Activated T-cell treated with anti-CD3 and anti-CD28 coated beads, Interleukin-2, amount 50 U/mL, for 72 hours (primary cell): Measurements from ENCODE around the gene ARHGAP45. TPM values are rescaled to one million over a fixed set of nuclear protein-coding genes. Genes with fewer than 3 reads are reported as not detected.
A peak's percentile ranks its signal among the peaks of the same experiment; 100 is the strongest.

ENCODE experiments used
- ATAC-seq, 2 donors: fragments of 150-1000 bp; cut with Tn5 transposase; replicated peaks in 1 of 2; 2 replicates each; pipeline ENCODE4 v1.10.0; 2021; ENCODE audit warnings: moderate library complexity in 2 of 2, mild to moderate bottlenecking in 1 of 2
- DNase-seq, 2 donors: peaks; one replicate each; pipeline ENCODE4 v3.0.0; 2021 to 2022; ENCODE audit warnings: mixed read lengths in 1 of 2
- H3K27ac Mint-ChIP-seq: one replicate; pipeline ENCODE4 v1.8.0; 2022; ENCODE audit warnings: mild to moderate bottlenecking, moderate library complexity, mixed read lengths
- H3K27me3 Mint-ChIP-seq: one replicate; pipeline ENCODE4 v1.8.0; 2022; ENCODE audit warnings: low read depth, mixed read lengths
- H3K36me3 Mint-ChIP-seq, 2 donors: one replicate each; pipeline ENCODE4 v1.8.0; 2022; ENCODE audit warnings: mixed read lengths in 2 of 2, mild to moderate bottlenecking in 1 of 2; ENCODE audit not compliant: insufficient read depth in 2 of 2
- H3K4me1 Mint-ChIP-seq: one replicate; pipeline ENCODE4 v1.8.0; 2022; ENCODE audit warnings: low read depth, mixed read lengths
- H3K4me3 Mint-ChIP-seq, 2 donors: one replicate each; pipeline ENCODE4 v1.8.0; 2022; ENCODE audit warnings: mild to moderate bottlenecking in 2 of 2, mixed read lengths in 2 of 2, moderate library complexity in 2 of 2
- H3K9me3 Mint-ChIP-seq, 2 donors: one replicate each; pipeline ENCODE4 v1.8.0; 2022; ENCODE audit warnings: mixed read lengths in 2 of 2
- total RNA-seq, 2 donors: library from RNA; stranded (reverse); gene quantifications; one replicate each; pipeline ENCODE4 v1.2.3, GENCODE V29; 2022

The ARHGAP45 gene
- total RNA-seq, 2 donors from 2014 or later: 235 to 236 TPM

- Mint-ChIP-seq H3K4me1 (peaks cover 71% of the 10 kb centered on the region), H3K9me3 (no peaks in the 10 kb centered on the region), H3K27ac (no peak overlapping the region), H3K36me3 (peaks cover 21 to 40% of the 10 kb centered on the region in 2 donors), H3K27me3 (no peaks in the 10 kb centered on the region), H3K4me3 (peak overlapping the region; percentile 50 to 76)
- DNase-seq (no peak), ATAC-seq (peak in 1 of 2 donors; percentile 0)
Measured at GRCh38 chr19:1073956-1074517, 7.1 kb downstream of the ARHGAP45 start.

- ATAC-seq (peak; percentile 33 to 42), DNase-seq (peak; percentile 90 to 91)
- Mint-ChIP-seq H3K36me3 (peaks cover 17 to 38% of the 10 kb centered on the region in 2 donors), H3K4me3 (peak overlapping the region; percentile 74 to 76), H3K9me3 (no peaks in the 10 kb centered on the region), H3K27me3 (no peaks in the 10 kb centered on the region), H3K27ac (no peak overlapping the region), H3K4me1 (peaks cover 64% of the 10 kb centered on the region)
Measured at GRCh38 chr19:1074544-1075283, 7.7 kb downstream of the ARHGAP45 start.

DNA sequence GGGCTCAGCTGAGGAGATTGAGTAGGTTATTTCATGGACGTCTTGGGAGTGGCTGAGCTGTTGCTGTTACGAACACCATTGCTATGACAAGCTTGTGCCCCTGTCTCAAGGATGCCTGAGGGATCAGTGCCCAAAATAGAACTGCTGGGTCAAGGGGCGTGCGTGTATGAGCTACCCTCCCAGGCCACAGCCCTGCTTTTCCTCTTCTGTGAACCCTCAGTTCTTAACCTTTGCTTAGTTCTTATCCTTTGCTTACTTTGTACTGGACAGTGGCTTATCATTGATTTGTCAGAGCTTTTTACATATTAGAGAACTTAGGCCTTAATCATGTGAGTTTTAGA is 9.0 kb downstream of the ARHGAP45 start:
- ATAC-seq (no peak), DNase-seq (no peak)
- Mint-ChIP-seq H3K27me3 (no peaks in the 10 kb centered on the region), H3K4me1 (peaks cover 60% of the 10 kb centered on the region), H3K27ac (peak overlapping the region; percentile 92), H3K36me3 (peaks cover 17 to 38% of the 10 kb centered on the region in 2 donors), H3K4me3 (peak overlapping the region; percentile 61 to 74), H3K9me3 (no peaks in the 10 kb centered on the region)

DNA sequence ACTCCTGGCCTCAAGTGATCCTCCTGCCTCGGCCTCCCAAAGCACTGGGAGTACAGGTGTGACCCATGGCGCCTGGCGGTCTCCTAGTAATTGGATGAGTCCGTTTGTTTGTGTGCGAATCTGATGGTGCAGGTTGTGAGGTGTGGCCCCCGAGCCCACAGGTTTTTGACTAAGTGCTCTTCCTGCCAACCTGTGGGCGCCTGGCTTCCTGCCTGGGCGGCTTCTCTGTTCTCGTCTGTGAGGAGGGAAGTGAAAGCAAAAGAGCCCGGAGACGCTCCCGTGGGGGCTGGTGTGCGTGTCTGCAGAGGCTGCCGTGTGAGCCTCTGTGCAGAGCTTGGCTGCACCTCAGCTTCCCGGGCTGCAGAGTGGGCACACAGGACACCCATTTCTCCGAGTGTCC is 10.0 kb downstream of the ARHGAP45 start:
- ATAC-seq (peak; percentile 80 to 81), DNase-seq (peak; percentile 91 to 95)
- Mint-ChIP-seq H3K4me3 (peak overlapping the region; percentile 57 to 82), H3K36me3 (peaks cover 13 to 35% of the 10 kb centered on the region in 2 donors), H3K27me3 (no peaks in the 10 kb centered on the region), H3K9me3 (no peaks in the 10 kb centered on the region), H3K27ac (peak overlapping the region; percentile 72), H3K4me1 (peaks cover 60% of the 10 kb centered on the region)

- peak overlapping the region; percentile 55 for H3K27ac Mint-ChIP-seq
- H3K9me3 Mint-ChIP-seq: no peaks in the 10 kb centered on the region
- H3K4me1 Mint-ChIP-seq: peaks cover 40% of the 10 kb centered on the region
- ATAC-seq (peak; percentile 18 to 19), DNase-seq (peak; percentile 90 to 91)
- no peaks in the 10 kb centered on the region for H3K27me3 Mint-ChIP-seq
- peak overlapping the region; percentile 29 to 52 for H3K4me3 Mint-ChIP-seq
- peaks cover 13 to 32% of the 10 kb centered on the region in 2 donors for H3K36me3 Mint-ChIP-seq
Measured at GRCh38 chr19:1079566-1080111, 12.7 kb downstream of the ARHGAP45 start.

DNA sequence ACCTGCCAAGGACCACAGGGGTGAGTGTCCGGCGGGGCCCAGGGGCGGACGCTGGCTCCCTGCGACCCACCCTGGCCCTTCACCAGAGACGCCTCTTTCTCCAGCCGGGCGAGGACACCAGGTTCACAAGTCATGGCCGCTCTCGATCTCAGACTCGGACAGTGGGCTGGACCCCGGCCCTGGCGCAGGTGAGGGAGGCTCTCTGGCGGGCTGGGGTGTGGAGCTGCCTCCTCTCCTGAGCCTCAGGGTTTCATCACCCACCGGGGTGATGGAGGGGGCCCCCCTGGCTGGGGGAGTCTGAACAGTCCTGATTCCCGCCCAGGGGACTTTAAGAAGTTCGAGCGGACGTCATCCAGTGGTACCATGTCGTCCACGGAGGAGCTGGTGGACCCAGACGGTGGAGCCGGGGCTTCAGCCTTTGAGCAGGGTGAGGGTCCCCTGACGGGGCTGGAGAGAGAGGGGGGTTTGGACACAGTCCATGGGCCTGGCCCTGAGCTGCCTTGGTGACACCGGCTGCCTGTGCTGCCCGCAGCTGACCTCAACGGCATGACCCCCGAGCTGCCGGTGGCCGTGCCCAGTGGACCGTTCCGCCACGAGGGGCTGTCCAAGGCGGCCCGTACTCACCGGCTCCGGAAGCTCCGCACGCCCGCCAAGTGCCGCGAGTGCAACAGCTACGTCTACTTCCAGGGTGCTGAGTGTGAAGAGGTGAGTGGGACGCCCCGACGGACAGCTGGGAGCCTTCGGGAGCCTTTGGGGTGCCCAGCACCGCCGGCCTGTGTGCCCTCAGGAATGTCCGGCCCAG is 13.6 kb downstream of the ARHGAP45 start:
- ATAC-seq (no peak), DNase-seq (no peak)
- H3K27ac Mint-ChIP-seq: no peak overlapping the region
- H3K4me3 Mint-ChIP-seq: no peak overlapping the region
- H3K27me3 Mint-ChIP-seq: no peaks in the 10 kb centered on the region
- H3K4me1 Mint-ChIP-seq: peaks cover 43% of the 10 kb centered on the region
- H3K9me3 Mint-ChIP-seq: no peaks in the 10 kb centered on the region
- peaks cover 18 to 36% of the 10 kb centered on the region in 2 donors for H3K36me3 Mint-ChIP-seq

GRCh38 chr19:1081301-1082164 is 14.6 kb downstream of the ARHGAP45 start:
- H3K27me3 Mint-ChIP-seq: no peaks in the 10 kb centered on the region
- peaks cover 11 to 30% of the 10 kb centered on the region in 2 donors for H3K36me3 Mint-ChIP-seq
- no peaks in the 10 kb centered on the region for H3K9me3 Mint-ChIP-seq
- no peak overlapping the region for H3K4me3 Mint-ChIP-seq
- no peak for DNase-seq
- H3K27ac Mint-ChIP-seq: no peak overlapping the region
- no peak for ATAC-seq
- peaks cover 39% of the 10 kb centered on the region for H3K4me1 Mint-ChIP-seq

- ATAC-seq (peak; percentile 77), DNase-seq (peak; percentile 93 to 94)
- peaks cover 9 to 25% of the 10 kb centered on the region in 2 donors for H3K36me3 Mint-ChIP-seq
- H3K4me1 Mint-ChIP-seq: peaks cover 32% of the 10 kb centered on the region
- no peaks in the 10 kb centered on the region for H3K27me3 Mint-ChIP-seq
- H3K4me3 Mint-ChIP-seq: no peak overlapping the region
- H3K27ac Mint-ChIP-seq: peak overlapping the region; percentile 50
- no peaks in the 10 kb centered on the region for H3K9me3 Mint-ChIP-seq
Measured at GRCh38 chr19:1082165-1082927, 15.4 kb downstream of the ARHGAP45 start.

DNA sequence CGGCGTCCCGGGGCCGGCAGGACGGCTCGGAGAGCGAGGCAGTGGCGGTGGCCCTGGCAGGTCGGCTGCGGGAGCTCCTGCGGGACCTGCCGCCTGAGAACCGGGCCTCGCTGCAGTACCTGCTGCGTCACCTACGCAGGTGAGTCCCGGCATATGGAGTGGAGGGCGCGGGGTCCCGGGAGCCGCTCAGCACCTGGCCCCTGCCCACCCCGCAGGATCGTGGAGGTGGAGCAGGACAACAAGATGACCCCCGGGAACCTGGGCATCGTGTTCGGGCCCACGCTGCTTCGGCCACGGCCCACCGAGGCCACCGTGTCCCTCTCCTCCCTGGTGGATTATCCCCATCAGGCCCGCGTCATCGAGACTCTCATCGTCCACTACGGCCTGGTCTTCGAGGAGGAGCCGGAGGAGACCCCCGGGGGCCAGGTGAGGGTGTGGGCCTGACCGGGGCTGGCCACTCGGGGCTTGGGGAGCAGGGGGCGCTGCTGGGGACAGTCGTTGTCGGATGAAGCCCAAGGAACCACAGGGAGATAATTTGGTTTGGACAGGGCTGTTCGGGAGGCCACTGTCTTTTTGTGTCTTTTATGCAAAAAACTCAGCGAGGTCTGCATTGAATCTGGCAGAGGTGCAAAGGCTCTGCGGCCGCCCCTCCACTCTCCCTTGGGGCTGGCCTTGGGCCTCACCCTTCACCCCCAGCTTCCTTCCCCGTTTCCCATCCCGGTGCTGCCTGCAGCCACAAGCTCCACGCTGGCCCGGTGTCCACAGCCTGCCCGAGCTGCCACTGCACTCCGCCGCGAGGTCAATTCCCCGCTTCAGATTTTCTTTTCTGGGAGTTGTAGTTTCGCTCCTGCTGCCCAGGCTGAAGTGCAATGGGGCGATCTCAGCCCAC is 16.2 kb downstream of the ARHGAP45 start:
- DNase-seq (no peak), ATAC-seq (no peak)
- H3K36me3 Mint-ChIP-seq: peaks cover 10 to 24% of the 10 kb centered on the region in 2 donors
- H3K9me3 Mint-ChIP-seq: no peaks in the 10 kb centered on the region
- peaks cover 33% of the 10 kb centered on the region for H3K4me1 Mint-ChIP-seq
- peak overlapping the region; percentile 46 for H3K27ac Mint-ChIP-seq
- H3K4me3 Mint-ChIP-seq: no peak overlapping the region
- no peaks in the 10 kb centered on the region for H3K27me3 Mint-ChIP-seq

- peaks cover 35% of the 10 kb centered on the region for H3K4me1 Mint-ChIP-seq
- DNase-seq (no peak), ATAC-seq (no peak)
- peaks cover 10 to 22% of the 10 kb centered on the region in 2 donors for H3K36me3 Mint-ChIP-seq
- peak overlapping the region; percentile 88 for H3K27ac Mint-ChIP-seq
- no peaks in the 10 kb centered on the region for H3K9me3 Mint-ChIP-seq
- H3K27me3 Mint-ChIP-seq: no peaks in the 10 kb centered on the region
- H3K4me3 Mint-ChIP-seq: no peak overlapping the region
Measured at GRCh38 chr19:1084024-1084868, 17.3 kb downstream of the ARHGAP45 start.
